AG10803 (cell line): ENCODE results near the gene DLG2.
"Not testable (repeated sequence)": the region's sequence is repeated elsewhere in the genome, so short reads cannot be mapped to it uniquely, and the experiment has no call there.

Experiments
- DNase-seq: peaks from one replicate; pipeline ENCODE4 v3.0.0; 2010; ENCODE audit warnings: low read depth
- H3K4me3 ChIP-seq: 2 replicates; pipeline ENCODE4 v1.5.1; 2011; ENCODE audit warnings: mild to moderate bottlenecking, low read length, control low read depth
- TF ChIP-seq, protein P1 (sequence below): conservative IDR thresholded peaks from 2 replicates; pipeline ENCODE4 v1.5.1; 2011; ENCODE audit warnings: mild to moderate bottlenecking, low read length, control low read depth, inconsistent platforms

DLG2 gene

DNA sequence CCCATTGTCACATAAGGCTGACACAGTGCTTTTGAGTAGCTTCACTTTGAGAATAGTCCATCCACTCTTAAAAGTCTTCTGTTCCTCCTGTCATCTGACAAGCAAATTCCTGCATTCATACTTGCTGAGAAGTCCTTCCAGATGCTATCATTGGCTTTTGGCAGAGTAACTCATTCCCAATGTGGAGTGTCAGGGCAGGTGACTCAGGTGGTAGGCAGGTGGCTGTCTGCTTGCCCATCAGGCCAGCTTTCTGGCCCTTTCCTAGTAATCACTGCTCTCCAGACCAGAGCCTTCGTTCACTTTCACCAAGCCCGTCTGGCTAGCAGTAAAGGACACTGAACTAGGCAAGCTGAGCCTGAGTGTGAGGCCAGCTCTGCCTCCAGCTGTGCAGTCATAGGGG is 2178.5 kb downstream of the DLG2 start:
- DNase-seq, result no peak
- no peak overlapping the region for H3K4me3 ChIP-seq
- TF ChIP-seq, protein P1, sequence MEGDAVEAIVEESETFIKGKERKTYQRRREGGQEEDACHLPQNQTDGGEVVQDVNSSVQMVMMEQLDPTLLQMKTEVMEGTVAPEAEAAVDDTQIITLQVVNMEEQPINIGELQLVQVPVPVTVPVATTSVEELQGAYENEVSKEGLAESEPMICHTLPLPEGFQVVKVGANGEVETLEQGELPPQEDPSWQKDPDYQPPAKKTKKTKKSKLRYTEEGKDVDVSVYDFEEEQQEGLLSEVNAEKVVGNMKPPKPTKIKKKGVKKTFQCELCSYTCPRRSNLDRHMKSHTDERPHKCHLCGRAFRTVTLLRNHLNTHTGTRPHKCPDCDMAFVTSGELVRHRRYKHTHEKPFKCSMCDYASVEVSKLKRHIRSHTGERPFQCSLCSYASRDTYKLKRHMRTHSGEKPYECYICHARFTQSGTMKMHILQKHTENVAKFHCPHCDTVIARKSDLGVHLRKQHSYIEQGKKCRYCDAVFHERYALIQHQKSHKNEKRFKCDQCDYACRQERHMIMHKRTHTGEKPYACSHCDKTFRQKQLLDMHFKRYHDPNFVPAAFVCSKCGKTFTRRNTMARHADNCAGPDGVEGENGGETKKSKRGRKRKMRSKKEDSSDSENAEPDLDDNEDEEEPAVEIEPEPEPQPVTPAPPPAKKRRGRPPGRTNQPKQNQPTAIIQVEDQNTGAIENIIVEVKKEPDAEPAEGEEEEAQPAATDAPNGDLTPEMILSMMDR, result no peak

DNA sequence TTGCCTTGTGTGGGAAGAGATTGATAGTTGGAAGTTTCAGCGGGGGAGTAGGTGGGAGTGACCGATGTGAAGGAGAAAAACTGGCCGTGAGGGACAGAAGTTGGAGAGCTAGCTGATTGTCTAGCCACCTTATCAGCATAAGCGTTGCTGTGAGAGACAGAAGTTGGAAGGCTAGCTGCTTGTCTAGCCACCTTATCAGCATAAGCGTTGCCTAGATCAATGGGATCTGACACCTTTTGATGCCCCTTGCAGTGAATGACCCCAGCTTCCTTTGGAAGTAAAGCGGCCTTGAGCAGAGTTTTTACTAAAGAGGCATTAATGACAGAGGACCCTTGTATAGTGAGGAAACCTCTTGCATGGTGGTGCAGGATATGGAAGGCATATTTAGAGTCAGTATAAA is 2183.3 kb downstream of the DLG2 start:
- not testable (repeated sequence) for DNase-seq, H3K4me3 ChIP-seq

DNA sequence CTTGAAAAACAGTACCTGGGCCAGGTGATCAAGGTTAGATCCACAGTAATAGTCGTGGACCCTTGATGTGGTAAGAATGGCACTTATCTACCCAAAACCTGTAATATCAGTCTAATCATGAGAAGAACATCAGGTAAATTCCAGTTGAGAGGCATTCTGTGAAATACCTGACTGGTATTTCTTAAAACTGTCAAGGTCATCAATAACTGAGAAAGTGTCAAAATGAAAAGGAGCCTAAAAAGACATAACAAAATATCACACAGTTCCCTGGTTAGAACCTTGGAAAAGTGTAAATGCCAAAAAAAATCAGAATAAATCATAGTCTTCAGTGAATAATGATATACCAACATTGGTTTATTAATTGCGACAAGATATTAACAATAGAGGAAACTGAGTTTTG is 2185.5 kb downstream of the DLG2 start:
- no peak overlapping the region for H3K4me3 ChIP-seq
- TF ChIP-seq, protein P1, result no peak
- no peak for DNase-seq

DNA sequence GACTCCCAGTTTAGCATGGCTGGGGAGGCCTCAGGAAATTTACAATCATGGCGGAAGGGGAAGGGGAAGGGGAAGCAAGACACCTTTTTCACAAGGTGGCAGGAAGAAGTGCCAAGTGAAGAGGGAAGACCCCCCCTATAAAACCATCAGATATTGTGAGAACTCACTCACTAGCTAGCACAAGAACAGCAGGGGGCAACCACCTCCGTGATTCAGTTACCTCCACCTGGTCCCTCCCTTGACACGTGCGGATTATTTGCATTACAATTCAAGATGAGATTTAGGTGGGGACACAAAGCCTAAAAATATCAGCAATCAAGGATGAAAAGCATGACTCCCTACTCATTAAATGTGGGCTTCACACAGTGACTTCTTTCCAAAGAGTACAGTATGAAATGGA is 2186.0 kb downstream of the DLG2 start:
- H3K4me3 ChIP-seq, result no peak overlapping the region
- TF ChIP-seq, protein P1, result no peak
- DNase-seq, result no peak

DNA sequence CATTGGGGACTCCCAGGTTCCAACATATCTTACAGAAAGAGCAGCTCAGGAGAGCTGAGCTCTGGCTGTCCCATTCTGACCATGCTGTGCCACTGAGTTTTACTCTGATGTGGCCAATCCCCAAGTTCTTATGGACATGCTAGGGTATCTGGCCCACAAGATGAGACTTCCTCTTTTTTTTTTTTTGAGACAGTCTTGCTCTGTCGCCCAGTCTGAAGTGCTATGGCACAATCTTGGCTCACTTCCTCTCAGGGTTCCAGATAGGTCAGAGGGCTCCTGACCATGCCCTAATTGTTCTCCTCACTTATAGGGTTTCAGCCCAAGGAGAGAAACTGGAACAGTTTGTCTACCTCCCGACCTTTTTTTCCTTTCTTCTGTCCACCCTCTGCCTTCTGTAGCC is 2188.7 kb downstream of the DLG2 start:
- TF ChIP-seq, protein P1, result no peak
- no peak for DNase-seq
- no peak overlapping the region for H3K4me3 ChIP-seq

DNA sequence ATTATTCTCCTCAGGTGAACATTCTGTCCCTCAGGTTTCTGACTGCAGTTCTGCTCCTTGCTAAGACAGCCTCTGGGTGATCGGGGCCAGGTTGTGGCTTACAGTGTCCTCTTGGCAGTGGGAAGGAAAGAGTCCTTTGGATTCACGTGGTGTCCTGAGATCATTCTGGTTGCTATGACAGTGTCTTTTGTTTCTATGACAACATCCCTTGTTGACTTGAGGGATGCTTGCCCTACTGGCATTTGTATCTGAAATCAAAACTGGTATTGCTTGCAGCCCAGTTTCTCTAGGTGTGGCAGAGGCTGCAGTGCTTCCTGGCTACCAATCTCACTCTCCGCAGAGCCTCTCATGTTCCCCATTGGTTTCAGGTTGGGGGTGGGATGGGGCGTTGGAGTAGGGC is 2189.2 kb downstream of the DLG2 start:
- no peak for DNase-seq
- H3K4me3 ChIP-seq, result no peak overlapping the region
- TF ChIP-seq, protein P1, result no peak

DNA sequence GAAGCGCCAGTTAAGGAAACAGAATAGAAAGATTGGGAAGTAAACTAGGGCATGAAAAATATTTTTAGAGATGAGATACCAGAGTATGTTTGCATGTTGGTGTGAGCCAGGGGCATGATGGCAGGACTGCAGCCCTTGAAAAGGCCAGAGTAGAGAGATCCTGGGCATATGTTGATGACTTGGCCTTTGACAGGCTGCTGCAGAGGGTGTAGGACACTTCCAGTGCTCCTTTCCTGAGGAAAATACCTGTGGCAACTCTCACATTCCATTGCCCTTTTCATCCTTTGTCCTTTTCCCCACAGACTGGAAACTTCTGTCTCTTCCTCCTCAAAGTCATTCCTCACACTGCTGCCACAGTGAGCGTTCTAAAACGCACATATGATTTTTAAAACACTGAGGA is 2190.3 kb downstream of the DLG2 start:
- TF ChIP-seq, protein P1, result no peak
- DNase-seq, result no peak
- H3K4me3 ChIP-seq, result no peak overlapping the region

DNA sequence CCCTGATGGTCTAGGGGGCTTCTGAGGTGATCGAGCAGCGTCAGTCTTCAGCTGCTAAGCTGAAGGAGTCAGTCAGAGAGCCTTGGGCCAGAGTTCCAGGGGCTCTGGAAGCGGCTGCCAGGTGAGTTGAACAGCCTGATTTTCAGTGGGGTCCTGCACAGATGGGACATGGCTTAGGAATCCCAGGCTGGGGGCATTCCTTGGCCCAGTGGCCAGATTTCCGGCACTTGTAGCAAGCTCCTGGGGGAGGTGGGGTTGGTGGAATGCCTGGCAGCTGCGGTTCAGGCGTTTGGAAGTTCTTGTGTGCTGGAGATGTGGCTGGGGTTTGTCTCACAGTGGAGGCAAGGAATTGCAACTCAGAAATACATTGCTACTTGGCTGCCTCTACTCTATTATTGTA is 2192.3 kb downstream of the DLG2 start:
- DNase-seq, result not testable (repeated sequence)

More for the DNA sequence above, 2192.3 kb downstream of the DLG2 start:
- not testable (repeated sequence) for H3K4me3 ChIP-seq
